ENCODE measurements around the gene SLC25A25. TPM values are rescaled to one million over a fixed set of nuclear protein-coding genes. Genes with fewer than 3 reads are reported as not detected.

The SLC25A25 gene
- total and polyA plus RNA-seq, 10 of the 15 experiments (the other 5 are each of a cell fraction or from before 2014, with no cell fraction given) = 0.04 to 17.1 (median 12.4) TPM; not detected in 1

GRCh38 chr9:128127990-128128835, 60.2 kb downstream of the SLC25A25 start (continued):
- TF ChIP-seq POU2F2 (IDR thresholded peaks at IDR 0.05; ENCODE audit: borderline replicate concordance, low read depth, low read length) (no peak), ZNF592 (IDR thresholded peaks at IDR 0.05) (peak; percentile 74; the same call in 1 of the 2 replicates), POLR2AphosphoS5 (IDR thresholded peaks at IDR 0.05; ENCODE audit: low read length) (no peak), NFYA (IDR thresholded peaks at IDR 0.05; ENCODE audit: borderline replicate concordance, low read depth, low read length) (no peak), PAX5 (IDR thresholded peaks at IDR 0.05; ENCODE audit: borderline replicate concordance, low read depth, low read length) (no peak), SMAD5 (IDR thresholded peaks at IDR 0.05; ENCODE audit: low read depth) (no peak), FOS (IDR thresholded peaks at IDR 0.05; ENCODE audit: borderline replicate concordance, extremely low read depth, insufficient read length) (no peak), PKNOX1 (IDR thresholded peaks at IDR 0.05) (no peak; the same call in 1 of the 2 replicates), SPI1 (IDR thresholded peaks at IDR 0.05; ENCODE audit: borderline replicate concordance, insufficient read depth, low read depth, low read length) (no peak), RFX5 (IDR thresholded peaks at IDR 0.05; ENCODE audit: low read depth, low read length) (no peak), EED (IDR thresholded peaks at IDR 0.05; ENCODE audit: low read depth) (no peak), NR2C2 (IDR thresholded peaks at IDR 0.05; ENCODE audit: borderline replicate concordance, control insufficient read depth, insufficient read length, low read depth) (no peak), EZH2 (IDR thresholded peaks at IDR 0.05; ENCODE audit: borderline replicate concordance, control insufficient read depth, low read depth, low read length) (no peak), SRF (IDR thresholded peaks at IDR 0.05; ENCODE audit: low read depth in 2 of 2, low read length in 2 of 2) (no peak), ASH2L (IDR thresholded peaks at IDR 0.05; ENCODE audit: borderline replicate concordance, low read depth) (0 out of 2 replicates have a peak, but pooled peaks have one; percentile 42), TCF7 (IDR thresholded peaks at IDR 0.05; ENCODE audit: borderline replicate concordance) (no peak), CTCF (IDR thresholded peaks at IDR 0.05 in 2 of 3, conservative IDR thresholded peaks at IDR 0.05 in 1 of 3; ENCODE audit: control insufficient read depth in 2 of 3, extremely low read depth in 1 of 3, insufficient read depth in 1 of 3, low read depth in 3 of 3, low read length in 3 of 3) (no peak), USF2 (IDR thresholded peaks at IDR 0.05; ENCODE audit: borderline replicate concordance, low read depth, low read length) (peak; percentile 39; the same call in 1 of the 2 replicates), STAT3 (IDR thresholded peaks at IDR 0.05; ENCODE audit: low read depth, low read length) (no peak), HCFC1 (IDR thresholded peaks at IDR 0.05; ENCODE audit: low read length) (peak; percentile 64), TCF3 (IDR thresholded peaks at IDR 0.05; ENCODE audit: borderline replicate concordance, insufficient read depth, low read depth, low read length) (peak; percentile 87; the same call in 1 of the 2 replicates), POLR2A (IDR thresholded peaks at IDR 0.05; ENCODE audit: low read depth, low read length) (peak; percentile 46; the same call in 1 of the 2 replicates)

Data from GM12878 (cell line).